Testis (tissue), 3 donors: ENCODE measurements around the gene PRUNE2. TPM values are rescaled to one million over a fixed set of nuclear protein-coding genes. Genes with fewer than 3 reads are reported as not detected.

Experiments
- DNase-seq: peaks from one replicate; pipeline ENCODE4 v3.0.0-alpha.2; 2019
- H3K27ac ChIP-seq, 2 donors: fragments of 200-600 bp; sonication (generic); one replicate each; pipeline ENCODE4 v1.5.1; 2019
- H3K27me3 ChIP-seq: fragments of 200-600 bp; sonication (generic); one replicate; pipeline ENCODE4 v1.5.1; 2019
- H3K36me3 ChIP-seq: fragments of 200-600 bp; sonication (generic); one replicate; pipeline ENCODE4 v1.5.1; 2017; ENCODE audit warnings: low read depth; ENCODE audit errors: missing control alignments
- H3K4me1 ChIP-seq: fragments of 200-600 bp; sonication (generic); one replicate; pipeline ENCODE4 v1.5.1; 2019
- H3K4me3 ChIP-seq, 2 donors: fragments of 200-600 bp; sonication (generic); one replicate each; pipeline ENCODE4 v1.5.1; 2017 to 2019
- H3K9me3 ChIP-seq: fragments of 200-600 bp; sonication (generic); one replicate; pipeline ENCODE4 v1.5.1; 2017
- CTCF ChIP-seq, 3 experiments: fragments of 450-650 bp in 2 of 3; fragments of 200-600 bp in 1 of 3; sonication (generic) in 1 of 3; IDR thresholded peaks; one replicate each; pipeline ENCODE4 v1.5.1; 2016 to 2019; ENCODE audit warnings: antibody characterized with exemption in 3 of 3, mild to moderate bottlenecking in 2 of 3, moderate library complexity in 1 of 3
- POLR2A ChIP-seq: fragments of 450-650 bp; IDR thresholded peaks from one replicate; pipeline ENCODE4 v1.6.1; 2017; ENCODE audit warnings: antibody characterized with exemption, mild to moderate bottlenecking, moderate library complexity
- WGBS, 2 donors: methylation state at CpG; one replicate each; pipeline ENCODE4 v1.1.5; 2018; 5-methylcytosine and 5-hydroxymethylcytosine counted together
- intact Hi-C: fragments of 100-400 bp; cut with DNase I; formaldehyde crosslinking; loops from one replicate; pipeline ENCODE4 v1.15.1; 2023; ENCODE audit warnings: low total_unique reads
- polyA plus RNA-seq: library from polyadenylated mRNA; stranded (reverse); fragments of 350-450 nt; fragmentation: Illumina TruSeq; extraction: RNeasy Lipid Tissue Mini Kit (QIAGEN cat#74804); gene quantifications from one replicate; pipeline ENCODE4 v1.2.3, GENCODE V29; 2014; ENCODE audit warnings: low read depth, low replicate concordance; ENCODE audit not compliant: insufficient read depth
- total RNA-seq, 2 donors: library from RNA; depleted of rRNA; stranded (reverse); fragments of >200 nt; gene quantifications; one replicate each; pipeline ENCODE4 v1.2.3, GENCODE V29; 2016

Gene PRUNE2
- total and polyA plus RNA-seq, 3 donors from 2014 or later, result 15.8 to 19.3 (median 17.2) TPM

- TF ChIP-seq CTCF (IDR thresholded peaks at IDR 0.05) (no peak), POLR2A (no peak)
- Histone ChIP-seq H3K4me3 (no peak overlapping the region), H3K27me3 (no peaks in the 10 kb centered on the region), H3K4me1 (no peaks in the 10 kb centered on the region), H3K9me3 (no peaks in the 10 kb centered on the region), H3K27ac (no peak overlapping the region), H3K36me3 (no peaks in the 10 kb centered on the region)
- intact Hi-C loops, result no loop called here
- no peak for DNase-seq
Measured at GRCh38 chr9:76784881-76785280, 121.0 kb downstream of the PRUNE2 start.

GRCh38 chr9:76772686-76773445, 133.0 kb downstream of the PRUNE2 start:
- no peaks in the 10 kb centered on the region for H3K36me3 ChIP-seq
- no peak overlapping the region for H3K27ac ChIP-seq
- H3K4me3 ChIP-seq, result no peak overlapping the region
- intact Hi-C loops, result no loop called here
- H3K27me3 ChIP-seq, result no peaks in the 10 kb centered on the region
- no peak for DNase-seq
- TF ChIP-seq CTCF (IDR thresholded peaks at IDR 0.05) (no peak), POLR2A (no peak)
- WGBS, 2 donors, result 44 to 69% methylated on average over 5 of the region's 5 CpGs
- no peaks in the 10 kb centered on the region for H3K9me3 ChIP-seq
- H3K4me1 ChIP-seq, result no peaks in the 10 kb centered on the region

DNA sequence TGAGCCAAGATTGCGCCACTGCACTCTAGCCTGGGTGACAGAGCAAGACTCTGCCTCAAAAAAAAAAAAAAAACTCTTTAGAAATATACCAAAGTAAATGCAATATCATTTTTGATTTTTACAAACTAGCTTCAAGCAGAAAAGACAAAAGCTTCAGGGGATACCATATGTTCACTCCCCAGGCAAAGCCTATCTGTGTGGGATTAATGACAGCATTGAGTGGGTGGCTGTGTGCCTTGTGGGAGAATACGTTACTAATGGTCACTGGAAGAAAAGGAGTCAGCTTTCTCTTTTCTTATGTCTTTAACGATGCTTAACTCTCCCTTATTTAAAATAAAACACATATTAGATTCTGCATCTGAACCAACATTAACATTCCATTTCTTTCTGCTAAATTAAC, 139.8 kb downstream of the PRUNE2 start:
- Histone ChIP-seq H3K27ac (no peak overlapping the region), H3K4me3 (no peak overlapping the region), H3K27me3 (no peaks in the 10 kb centered on the region), H3K9me3 (no peaks in the 10 kb centered on the region), H3K36me3 (no peaks in the 10 kb centered on the region), H3K4me1 (no peaks in the 10 kb centered on the region)
- TF ChIP-seq CTCF (IDR thresholded peaks at IDR 0.05) (no peak), POLR2A (no peak)
- WGBS, 2 donors, result 67 to 81% methylated on average over 3 of the region's 3 CpGs
- intact Hi-C loops, result no loop called here
- no peak for DNase-seq

DNA sequence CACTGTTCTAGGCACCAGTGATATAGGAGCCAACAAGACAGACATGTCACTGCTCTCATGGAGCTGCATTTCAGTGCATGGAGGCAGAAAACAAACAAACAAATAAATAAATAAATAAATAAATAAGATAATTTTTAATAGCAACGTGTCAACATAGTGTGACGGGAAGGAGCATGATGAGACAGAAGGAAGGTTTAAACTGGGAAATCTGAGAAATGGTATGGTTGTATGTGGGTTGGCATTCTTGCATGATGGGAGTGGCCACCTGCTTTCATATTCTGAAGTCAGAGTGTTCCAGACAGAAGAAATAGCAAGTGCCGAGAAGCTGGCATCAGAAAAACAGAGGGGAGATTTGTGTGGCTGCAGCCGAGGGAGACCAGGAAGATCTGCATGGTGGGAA, 141.8 kb downstream of the PRUNE2 start, which contains the start of gene PCA3:
Gene PCA3 (plus strand): TSS at position 301 of the 400 bp plus-strand sequence.
- H3K27me3 ChIP-seq, result no peaks in the 10 kb centered on the region
- WGBS, 2 donors, result 91 to 95% methylated on average over 4 of the region's 4 CpGs
- no peaks in the 10 kb centered on the region for H3K4me1 ChIP-seq
- no peaks in the 10 kb centered on the region for H3K9me3 ChIP-seq
- DNase-seq, result no peak
- no peak within 1 kb of the TSS for H3K4me3 ChIP-seq
- TF ChIP-seq CTCF (IDR thresholded peaks at IDR 0.05) (no peak), POLR2A (no peak)
- intact Hi-C loops, result no loop called here
- no peaks in the 10 kb centered on the region for H3K36me3 ChIP-seq
- H3K27ac ChIP-seq, result no peak within 1 kb of the TSS

- WGBS, 2 donors, result 32 to 38% methylated on average over 1 of the region's 1 CpG
- H3K27ac ChIP-seq, result no peak overlapping the region
- H3K27me3 ChIP-seq, result no peaks in the 10 kb centered on the region
- no peak for TF ChIP-seq POLR2A
- TF ChIP-seq CTCF (IDR thresholded peaks at IDR 0.05), result peak in 1 of 3 experiments; percentile 38
- no peaks in the 10 kb centered on the region for H3K36me3 ChIP-seq
- no peak overlapping the region for H3K4me3 ChIP-seq
- H3K9me3 ChIP-seq, result no peaks in the 10 kb centered on the region
- H3K4me1 ChIP-seq, result no peaks in the 10 kb centered on the region
- no peak for DNase-seq
- intact Hi-C loops, result no loop called here
Measured at GRCh38 chr9:76761448-76761847, 144.5 kb downstream of the PRUNE2 start.
